Stimulated activated CD8-positive, alpha-beta memory T cell treated with anti-CD3 and anti-CD28 coated beads, Interleukin-4, amount 100 ng/mL, for 4 hours (primary cell): ENCODE data around the gene NELFA.

Experiments used
- DNase-seq, 2 donors: peaks; one replicate each; pipeline ENCODE4 v3.0.0-alpha.2; 2020; ENCODE audit warnings: low read depth in 2 of 2, low spot score in 1 of 2

Gene NELFA

DNA sequence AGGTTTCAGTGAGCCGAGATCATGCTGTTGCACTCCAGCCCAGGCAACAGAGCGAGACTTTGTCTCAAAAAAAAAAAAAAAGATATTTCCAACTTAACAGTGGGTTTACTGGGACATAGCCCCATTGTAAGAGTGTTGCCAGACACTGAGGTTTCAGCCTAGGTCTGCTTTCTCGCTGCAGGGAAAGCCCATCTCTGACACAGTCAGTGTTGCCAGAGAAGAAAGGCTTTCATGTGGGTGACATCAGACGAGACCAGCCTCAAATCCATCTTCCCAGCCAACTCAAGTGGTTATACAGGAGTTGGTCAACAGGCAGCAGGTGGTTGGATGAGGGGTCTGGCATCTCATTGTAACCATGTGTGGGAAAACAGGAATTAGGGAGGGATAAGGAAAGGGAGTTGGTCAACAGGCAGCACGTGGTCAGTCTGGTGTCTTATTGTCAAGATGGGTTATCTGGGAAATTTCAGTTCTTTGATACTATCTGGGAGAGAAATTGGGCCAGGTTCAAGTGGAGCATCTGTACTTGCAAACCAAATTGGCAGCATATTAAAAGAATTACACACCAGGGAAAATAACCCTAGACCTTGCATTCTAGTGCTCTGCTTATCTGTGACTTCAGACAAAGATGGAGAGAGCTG lies 41.1 kb downstream of the NELFA start:
- no peak for DNase-seq

DNA sequence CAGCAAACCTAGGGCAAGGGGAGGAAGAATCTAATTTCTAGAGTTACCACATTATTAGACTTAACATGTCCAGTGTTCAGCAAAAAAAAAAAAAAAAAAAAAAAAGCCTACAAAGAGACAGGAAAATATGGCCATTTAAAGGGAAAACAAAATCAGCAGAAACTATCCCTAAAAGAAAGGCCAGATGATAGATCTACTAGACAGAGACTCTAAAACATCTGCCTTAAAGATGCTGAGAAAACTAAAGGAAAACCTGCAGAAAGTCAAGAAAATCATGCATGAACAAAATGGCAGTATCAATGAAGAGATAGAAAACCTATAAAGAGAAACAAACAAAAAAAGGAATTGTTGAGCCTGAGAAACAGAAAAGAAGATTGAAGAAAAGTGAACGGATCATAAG lies 43.8 kb downstream of the NELFA start:
- DNase-seq = no peak

DNA sequence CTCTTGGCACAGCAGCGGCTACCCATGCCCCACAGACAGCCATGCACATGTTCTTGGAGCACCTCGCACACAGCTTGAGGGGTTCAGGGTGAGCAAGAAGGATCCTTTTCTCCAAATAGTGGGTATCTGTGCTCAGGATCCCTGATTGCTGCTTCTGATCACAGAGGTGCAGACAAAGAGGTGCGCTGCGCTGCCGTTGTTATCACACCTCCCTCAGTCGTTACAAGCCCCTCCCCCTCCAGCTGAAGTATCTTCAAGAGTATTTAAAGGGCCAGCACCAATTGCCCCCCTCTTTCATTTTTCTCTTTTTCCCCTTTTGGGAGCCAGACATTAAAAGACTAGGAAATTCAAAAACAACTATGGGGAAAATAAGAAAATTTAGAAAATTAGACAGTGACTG lies 44.3 kb downstream of the NELFA start:
- no peak for DNase-seq

DNA sequence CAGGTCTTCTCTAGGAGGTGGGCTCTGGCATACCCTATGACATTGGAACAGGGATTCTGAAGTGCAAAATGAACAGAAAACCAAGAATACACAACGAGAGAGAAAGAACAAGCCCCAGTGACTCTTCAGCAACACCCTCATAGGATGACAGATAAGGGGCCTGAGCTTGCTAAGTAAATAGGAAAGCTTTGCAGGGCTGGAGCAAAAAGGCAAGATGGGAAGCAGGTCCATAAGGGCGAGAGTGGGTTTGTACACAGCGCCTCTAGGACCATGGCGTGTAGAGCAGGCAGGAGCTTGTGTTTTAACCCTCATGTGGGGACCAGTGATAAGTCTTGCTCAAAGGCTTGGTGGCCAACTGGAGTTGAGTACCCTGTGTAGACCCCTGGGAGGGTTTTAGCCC lies 45.8 kb downstream of the NELFA start:
- DNase-seq = no peak

DNA sequence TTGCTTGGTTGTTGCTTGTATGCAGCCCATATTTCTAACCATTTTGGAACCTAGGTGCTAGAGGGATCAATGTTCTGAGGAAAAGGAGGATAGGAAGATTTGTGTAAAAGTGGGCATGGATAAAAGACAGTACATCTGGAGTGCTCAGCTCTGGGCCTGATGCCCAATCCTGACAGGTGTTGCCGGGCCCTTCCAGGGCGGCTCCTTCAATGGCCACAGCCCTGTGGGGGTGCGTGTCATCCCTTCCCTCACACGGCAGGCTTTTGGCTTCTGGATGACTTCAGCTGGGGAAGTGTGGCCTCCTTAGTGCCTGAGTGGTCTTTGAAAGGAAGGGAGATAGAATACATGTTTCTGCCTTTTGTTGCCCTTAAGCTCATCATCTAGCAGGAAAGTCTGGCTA lies 47.2 kb downstream of the NELFA start:
- DNase-seq = no peak

DNA sequence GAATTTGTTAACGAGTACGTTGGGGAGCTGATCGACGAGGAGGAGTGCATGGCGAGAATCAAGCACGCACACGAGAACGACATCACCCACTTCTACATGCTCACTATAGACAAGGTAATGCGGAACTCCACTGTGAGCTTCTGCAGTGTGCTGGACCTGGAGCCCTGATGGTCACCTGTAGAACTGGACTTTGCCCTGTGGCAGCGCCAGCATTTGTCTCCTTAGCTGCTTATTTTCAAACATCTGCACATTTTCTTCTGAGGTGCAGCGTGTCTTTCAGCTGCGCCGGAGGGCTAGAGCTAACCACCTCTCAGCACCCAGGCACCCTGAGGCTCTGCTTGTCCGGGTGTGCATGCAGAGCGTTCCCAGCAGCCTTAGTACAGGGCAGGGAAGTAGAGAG lies 47.7 kb downstream of the NELFA start:
- no peak for DNase-seq

DNA sequence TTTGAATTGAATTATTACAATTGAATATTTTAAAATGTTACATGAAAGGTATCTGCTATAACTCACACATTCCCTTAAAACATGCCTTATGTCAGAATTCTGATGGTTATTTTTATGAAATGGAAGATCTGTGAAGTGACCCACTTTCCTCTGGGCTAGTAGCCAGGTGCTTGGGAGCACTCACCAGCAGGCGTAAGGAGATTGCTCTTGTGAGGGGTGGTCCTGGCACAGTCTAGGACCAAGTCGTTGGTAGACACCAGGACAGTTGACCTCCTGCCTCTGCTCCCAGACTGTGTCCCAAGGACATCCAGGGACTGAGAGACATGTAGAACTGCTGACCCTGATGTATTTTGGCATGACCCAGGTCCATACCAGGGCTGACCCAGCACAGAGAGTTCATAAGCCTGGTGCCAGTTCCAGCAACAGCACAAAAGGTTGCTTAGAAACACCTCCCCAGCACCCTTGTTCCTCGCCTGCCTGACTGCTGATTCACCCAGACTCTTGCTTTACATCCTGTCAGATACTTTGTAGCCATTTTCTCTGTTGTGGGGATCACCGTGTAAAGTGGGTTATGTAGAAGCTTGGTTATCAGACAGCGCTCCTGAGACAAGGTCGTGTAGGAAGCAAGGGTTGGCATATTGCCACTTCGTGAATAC lies 48.5 kb downstream of the NELFA start:
- DNase-seq = no peak

DNA sequence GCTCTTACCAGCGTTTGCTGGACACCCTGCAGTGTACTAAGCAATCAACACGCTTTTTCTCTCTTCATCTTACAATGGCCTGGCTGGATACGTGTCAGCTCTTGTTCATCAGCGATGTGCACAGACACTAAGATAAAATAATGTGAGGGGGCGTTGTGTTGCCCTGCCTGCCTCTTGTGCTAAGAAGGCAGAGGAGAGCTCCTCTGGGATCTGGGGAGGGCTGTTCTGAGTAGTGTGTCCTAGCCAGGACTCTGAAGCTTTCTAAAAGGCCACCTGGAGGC lies 49.7 kb downstream of the NELFA start:
- no peak for DNase-seq

DNA sequence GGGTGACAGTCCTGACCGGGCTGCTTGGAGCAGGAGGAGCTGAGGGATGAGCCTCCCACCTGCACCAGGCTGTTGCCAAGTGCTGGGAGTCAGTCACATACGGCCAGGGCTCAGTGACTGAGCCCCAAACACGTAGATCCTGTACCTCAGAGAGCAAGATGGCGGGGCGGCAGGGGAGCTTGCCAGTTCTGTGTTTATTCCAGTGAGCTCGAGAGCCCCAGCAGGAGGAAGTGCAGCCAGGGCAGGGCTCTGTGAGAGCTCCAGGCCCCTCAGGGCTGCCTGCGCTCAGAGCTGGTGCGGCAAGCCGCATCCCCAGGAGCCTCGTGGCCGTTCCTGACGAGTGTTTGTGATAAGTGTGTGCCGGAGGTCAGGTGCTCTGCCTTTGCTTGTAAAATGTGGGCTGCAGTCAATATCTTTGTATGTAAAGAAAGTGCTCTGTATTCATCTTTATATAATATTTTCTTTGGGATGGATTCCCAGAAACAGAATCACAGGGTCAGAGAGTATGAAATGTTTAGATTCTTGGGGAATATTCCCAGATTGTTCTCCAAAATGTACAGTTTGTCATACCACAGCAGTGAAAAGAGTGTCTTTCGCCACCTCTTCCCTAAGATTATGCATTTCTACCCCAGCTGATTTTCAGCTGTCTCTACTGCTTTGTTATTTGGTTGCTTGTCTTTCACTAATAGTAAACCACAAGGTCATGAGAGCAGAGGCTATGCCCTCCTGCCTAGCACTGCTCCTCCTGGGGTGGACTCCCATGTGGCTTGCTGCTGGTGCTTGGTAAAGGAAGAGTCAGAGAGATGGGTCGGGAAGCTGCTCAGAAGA lies 50.3 kb downstream of the NELFA start:
- DNase-seq = no peak

DNA sequence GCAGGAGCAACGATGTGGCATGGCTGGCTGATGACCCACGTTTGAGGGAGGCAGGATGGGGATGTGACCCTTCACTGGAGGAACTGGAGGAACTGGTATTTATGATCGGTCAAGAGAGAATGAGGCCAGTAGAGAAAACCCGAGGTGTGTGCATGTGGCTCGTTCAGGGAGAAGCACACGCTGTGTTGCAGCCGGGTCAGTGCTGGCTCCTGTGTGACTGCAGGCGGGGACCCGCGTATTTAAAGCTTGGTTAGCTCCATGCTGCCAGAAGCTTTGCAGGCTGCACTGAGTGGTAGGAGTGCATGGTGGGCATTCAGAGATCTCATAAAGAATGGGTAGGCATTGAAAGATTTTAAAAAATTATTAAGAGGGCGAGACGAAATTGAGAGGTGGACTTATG lies 52.1 kb downstream of the NELFA start:
- DNase-seq = no peak

DNA sequence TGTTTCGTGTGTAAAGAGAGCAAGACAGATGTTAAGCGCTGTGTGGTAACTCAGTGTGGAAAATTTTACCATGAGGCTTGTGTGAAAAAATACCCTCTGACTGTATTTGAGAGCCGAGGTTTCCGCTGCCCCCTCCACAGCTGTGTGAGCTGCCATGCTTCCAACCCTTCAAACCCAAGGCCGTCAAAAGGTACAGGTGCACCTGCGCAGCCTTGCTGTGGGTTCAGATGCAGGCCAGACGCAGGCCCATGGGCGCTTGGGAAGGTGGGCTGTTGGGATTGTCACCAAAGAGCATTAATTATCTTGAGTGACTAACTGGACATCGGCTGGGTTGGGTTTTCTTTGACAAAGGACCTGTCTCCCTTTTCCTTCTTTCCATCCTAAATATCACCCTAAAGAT lies 55.4 kb downstream of the NELFA start:
- no peak for DNase-seq

DNA sequence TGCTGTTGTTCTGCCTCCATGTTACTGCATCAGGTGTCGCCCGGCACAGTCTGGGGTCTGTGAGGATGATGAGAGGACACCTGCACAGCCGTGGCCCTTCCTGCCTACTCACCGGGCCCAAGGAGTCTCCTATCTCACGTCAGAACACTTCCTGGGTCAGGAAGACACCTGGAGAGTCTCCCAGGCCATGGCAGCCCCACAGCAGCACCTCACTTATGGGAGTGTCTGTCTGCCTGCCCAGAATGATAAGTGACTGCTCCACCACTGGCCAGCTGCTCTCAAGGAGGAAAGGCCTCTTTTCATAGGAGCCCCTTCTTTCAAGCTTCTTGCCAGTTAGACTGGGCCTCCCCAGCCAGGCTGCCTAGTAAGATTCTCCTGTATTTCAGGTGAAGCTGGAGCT lies 56.1 kb downstream of the NELFA start:
- DNase-seq = no peak

DNA sequence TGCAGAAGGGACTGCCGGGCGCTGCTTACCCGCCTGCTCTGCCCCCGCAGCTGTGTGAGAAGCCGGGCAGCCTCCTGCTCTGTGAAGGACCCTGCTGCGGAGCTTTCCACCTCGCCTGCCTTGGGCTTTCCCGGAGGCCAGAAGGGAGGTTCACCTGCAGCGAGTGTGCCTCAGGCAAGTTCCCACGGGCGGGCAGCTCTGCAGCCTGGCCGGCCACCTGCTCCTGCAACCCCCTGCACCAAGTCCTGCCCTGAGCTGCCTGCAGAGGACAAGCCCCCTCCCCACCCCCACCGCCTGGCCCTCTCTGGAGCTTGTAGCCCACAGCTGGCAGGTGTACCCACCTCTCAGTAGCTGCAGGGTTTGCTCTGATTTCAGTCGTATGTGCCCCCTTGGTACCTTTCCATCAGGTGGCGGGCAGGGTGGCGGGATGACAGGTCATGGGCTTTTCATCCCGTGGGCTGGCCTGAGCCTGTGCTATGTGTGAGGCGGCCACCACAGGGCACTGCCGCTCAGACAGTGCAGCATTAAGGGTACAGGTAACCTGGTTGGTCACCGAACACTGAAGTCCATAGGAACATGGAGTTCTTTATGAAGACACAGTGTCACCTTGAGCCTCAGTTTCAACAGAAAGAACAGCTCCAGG lies 56.6 kb downstream of the NELFA start:
- DNase-seq = no peak

DNA sequence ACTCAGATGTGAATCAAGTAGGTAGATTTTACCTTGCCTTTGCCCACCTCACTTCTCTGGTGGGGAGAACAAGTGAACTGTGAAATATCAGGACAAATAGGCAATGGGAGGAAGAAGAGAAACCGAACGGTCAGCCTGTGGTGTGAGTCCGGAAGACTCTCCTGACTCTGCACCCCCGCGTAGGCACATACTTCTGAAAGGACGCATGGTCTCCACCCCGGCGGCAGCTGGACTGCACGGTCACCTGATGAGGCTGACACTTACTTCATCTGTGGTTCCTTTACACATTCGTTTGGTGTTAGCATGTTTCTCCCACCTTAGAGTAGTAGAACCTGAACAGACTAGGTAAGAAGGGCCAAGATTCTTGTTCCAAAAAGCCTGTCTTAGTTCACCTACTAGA lies 58.4 kb downstream of the NELFA start:
- no peak for DNase-seq

DNA sequence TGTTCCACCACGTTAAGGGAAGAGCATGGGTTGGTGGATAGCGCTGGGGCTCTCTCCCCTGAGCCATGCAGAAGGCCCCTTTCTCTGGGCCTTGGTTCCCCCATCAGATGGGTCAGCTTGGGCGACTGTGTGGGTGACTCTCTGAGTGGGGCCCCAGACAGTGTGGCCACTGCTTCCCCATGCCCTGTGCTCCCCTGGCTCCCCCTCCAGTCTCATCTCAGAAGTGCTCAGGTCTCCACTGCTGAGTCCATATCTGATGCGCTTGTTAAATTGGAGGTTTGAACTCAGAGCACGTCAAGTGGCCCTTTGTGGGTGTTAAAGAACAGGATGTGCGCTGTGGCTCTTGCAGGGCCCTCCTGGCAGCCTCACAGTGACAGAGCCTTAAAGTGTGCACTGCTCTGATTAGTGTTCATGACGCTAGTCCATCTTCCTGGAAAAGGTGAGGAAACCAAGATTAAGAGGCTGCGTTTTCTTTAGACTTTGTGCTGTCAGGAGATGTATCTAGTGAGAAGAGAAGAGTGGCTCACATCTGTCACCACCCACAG lies 59.8 kb downstream of the NELFA start:
- DNase-seq = no peak

DNA sequence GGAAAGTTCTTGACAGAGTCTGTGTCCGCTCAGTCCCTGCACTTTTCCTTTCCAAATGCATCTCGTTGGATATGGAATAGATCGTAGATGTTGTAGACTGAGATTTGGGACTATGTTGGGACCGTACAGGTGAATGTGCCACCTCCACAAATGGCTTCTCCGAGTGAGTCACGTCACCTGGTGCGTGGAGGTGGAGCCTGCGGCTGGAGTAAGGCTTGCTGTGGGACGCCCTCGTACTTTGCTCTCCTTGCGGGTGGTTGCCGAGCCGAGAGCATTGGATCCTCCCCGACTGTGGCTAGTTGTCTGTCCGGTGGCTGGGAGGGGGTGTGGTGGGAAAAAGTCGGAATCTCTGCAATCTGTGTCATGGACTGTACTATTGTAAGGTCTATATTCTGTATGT lies 60.5 kb downstream of the NELFA start:
- no peak for DNase-seq

DNA sequence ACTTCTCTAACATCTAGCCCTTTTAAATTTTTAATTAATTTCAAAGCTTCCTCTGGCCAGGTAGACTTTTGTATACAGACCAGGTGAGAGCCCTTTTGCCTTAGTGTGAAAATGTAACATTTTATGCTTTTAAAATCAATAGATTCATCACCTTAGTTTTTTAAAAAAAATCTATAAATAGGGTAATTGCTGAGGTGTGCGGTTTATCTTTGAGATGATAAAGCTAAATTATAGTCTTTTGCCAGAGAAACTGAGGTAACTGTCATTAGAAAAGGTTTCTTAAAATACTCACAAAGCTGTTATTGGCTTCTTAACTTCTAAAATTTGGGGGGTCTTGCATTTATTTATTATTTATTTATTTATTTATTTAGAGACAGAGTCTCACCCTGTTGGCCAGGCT lies 62.9 kb downstream of the NELFA start:
- no peak for DNase-seq

DNA sequence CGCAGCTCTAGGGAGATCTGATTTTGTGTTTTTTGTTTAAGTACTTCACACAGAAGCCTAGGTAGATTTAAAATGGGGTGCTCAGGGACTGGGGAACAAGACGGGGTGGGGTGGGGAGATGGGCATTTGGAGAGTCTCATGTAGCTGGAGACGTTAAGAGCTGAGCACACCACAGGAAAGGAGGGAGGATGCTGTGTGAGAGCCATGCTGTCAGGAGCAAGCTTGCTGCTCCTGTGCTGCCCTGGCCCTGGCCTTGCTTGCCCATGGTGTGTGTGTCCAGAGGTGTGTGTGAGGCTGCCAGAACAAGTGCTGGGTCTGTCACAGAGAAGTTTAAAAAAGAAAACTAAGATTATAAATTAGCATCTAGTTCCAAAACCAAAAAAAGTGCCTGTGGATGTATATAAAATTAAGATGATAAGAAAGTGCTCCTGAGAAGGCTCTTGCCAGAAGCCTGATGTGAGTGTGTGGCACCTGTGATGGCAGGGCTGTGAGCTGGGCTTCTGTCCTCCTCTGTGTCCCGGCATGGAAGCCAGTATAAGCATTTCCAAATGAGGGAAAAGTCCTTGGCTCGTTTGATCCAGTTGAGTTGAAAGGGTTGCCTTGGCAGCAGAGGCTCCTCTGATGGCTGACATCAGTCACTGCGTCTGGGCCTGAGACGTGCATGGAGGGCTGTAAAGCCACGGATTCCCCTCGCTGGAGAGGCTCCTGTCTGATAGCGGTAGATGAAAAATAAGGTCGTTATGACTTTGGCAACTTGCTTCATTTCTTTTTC lies 63.5 kb downstream of the NELFA start:
- no peak for DNase-seq

DNA sequence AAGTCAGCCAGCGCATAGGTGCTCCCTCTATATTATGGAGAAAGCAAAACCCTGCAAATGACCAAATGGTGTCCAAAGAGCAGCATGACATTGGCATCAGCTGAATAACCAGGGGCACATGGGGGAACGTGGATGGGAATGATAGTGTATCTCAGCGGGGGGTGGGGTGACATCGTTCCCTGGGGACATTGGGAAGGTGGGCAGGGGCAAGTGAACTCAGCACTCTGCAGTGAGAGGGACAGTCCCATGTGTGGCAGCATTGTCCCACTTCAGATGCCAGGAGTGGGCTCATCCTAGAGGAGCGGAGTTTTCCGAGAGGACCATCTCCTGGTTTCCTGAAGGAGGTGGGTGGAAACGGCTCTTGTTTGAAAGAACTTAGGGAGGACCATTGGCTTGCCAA lies 64.8 kb downstream of the NELFA start:
- no peak for DNase-seq

DNA sequence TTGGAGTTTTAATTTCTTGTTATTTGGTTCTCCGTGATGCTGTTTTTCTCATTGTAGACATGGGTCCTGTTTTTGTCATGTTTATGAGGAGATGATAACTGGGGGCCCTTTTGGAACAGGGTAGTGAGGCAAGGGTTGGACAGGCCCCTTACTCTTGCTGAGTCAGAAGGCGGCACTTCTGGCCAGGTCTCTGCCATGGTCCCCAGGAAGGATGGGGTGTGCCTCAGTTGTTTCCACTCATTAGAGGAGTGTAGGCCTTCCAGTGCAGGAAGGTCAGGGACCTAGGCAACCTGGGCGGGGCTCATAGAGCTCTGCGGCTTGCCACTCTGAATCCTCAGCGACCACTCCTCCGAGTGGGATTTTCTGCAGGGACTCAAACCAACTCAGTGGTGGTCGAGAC lies 68.2 kb downstream of the NELFA start:
- DNase-seq = no peak
